Adrenal gland (tissue), 5 donors: ENCODE results near the gene ABCG1.

Experiments used
- POLR2A ChIP-seq, 2 donors: fragments of 450-650 bp; IDR thresholded peaks; one replicate each; pipeline ENCODE4 v1.6.1; 2017; ENCODE audit warnings: antibody characterized with exemption in 2 of 2, mild to moderate bottlenecking in 2 of 2, moderate library complexity in 1 of 2
- TF ChIP-seq, protein P1 (sequence below), 6 experiments: fragments of 450-650 bp in 4 of 6; fragments of 200-600 bp in 2 of 6; sonication (generic) in 1 of 6; IDR thresholded peaks; 1 replicate in 5 of 6; 2 replicates in 1 of 6; pipeline versions ENCODE4 v1.5.1 to v1.8.0; 2016 to 2021; ENCODE audit warnings: antibody characterized with exemption in 6 of 6, mild to moderate bottlenecking in 2 of 6, moderate library complexity in 1 of 6
- donor health status: DM: no; HTN: no; CAD: no.

- TF ChIP-seq, protein P1, sequence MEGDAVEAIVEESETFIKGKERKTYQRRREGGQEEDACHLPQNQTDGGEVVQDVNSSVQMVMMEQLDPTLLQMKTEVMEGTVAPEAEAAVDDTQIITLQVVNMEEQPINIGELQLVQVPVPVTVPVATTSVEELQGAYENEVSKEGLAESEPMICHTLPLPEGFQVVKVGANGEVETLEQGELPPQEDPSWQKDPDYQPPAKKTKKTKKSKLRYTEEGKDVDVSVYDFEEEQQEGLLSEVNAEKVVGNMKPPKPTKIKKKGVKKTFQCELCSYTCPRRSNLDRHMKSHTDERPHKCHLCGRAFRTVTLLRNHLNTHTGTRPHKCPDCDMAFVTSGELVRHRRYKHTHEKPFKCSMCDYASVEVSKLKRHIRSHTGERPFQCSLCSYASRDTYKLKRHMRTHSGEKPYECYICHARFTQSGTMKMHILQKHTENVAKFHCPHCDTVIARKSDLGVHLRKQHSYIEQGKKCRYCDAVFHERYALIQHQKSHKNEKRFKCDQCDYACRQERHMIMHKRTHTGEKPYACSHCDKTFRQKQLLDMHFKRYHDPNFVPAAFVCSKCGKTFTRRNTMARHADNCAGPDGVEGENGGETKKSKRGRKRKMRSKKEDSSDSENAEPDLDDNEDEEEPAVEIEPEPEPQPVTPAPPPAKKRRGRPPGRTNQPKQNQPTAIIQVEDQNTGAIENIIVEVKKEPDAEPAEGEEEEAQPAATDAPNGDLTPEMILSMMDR (IDR thresholded peaks at IDR 0.05), result no peak
- no peak for TF ChIP-seq POLR2A (IDR thresholded peaks at IDR 0.05)
These were observed 63.1 kb downstream of the ABCG1 start for GRCh38 chr21:42282021-42282420.
